Measurements from ENCODE around the gene GADD45B. TPM values are rescaled to one million over a fixed set of nuclear protein-coding genes. Genes with fewer than 3 reads are reported as not detected.

Gene GADD45B
- total and polyA plus RNA-seq, 2 donors (not counting 3 experiments of a cell fraction or from before 2014, with no cell fraction given): 61.3 to 267 TPM

GRCh38 chr19:2441096-2441752 is 34.7 kb upstream of the GADD45B start:
- Histone ChIP-seq H3K27ac (ENCODE audit: insufficient read depth, low read depth, low read length) (no peak overlapping the region), H3K4me2 (ENCODE audit: insufficient read depth, low read length) (no peak overlapping the region), H3K27me3 (ENCODE audit: control insufficient read depth in 2 of 2, insufficient read depth in 2 of 2, low read length in 2 of 2) (no peaks in the 10 kb centered on the region), H3K79me2 (ENCODE audit: control insufficient read depth, insufficient read depth, low read length) (peaks cover 59% of the 10 kb centered on the region), H3K9me3 (replicated peaks; ENCODE audit: control insufficient read depth, insufficient read depth, low read length) (no peaks in the 10 kb centered on the region), H2AFZ (ENCODE audit: low read depth, low read length) (no peak overlapping the region), H3K4me3 (replicated peaks in 1 of 3; ENCODE audit: insufficient read depth in 1 of 3, low read depth in 1 of 3, low read length in 3 of 3) (no peak overlapping the region), H3K36me3 (ENCODE audit: control insufficient read depth in 2 of 2, extremely low read depth in 1 of 2, insufficient read depth in 2 of 2, low read length in 2 of 2) (peaks cover 7 to 26% of the 10 kb centered on the region in 2 experiments), H3K9ac (replicated peaks; ENCODE audit: extremely low read depth, insufficient read depth, low read length) (no peak overlapping the region), H3K4me1 (ENCODE audit: control insufficient read depth, extremely low read depth, insufficient read depth, low read length) (no peaks in the 10 kb centered on the region), H3K9me1 (replicated peaks; ENCODE audit: control insufficient read depth, extremely low read depth, insufficient read depth, low read length) (no peaks in the 10 kb centered on the region), H4K20me1 (replicated peaks; ENCODE audit: control insufficient read depth, extremely low read depth, insufficient read depth, low read length) (no peaks in the 10 kb centered on the region)
- no TSS peak for BruUV-seq (replicated peaks)
- no peak for TF ChIP-seq CTCF (IDR thresholded peaks at IDR 0.05; ENCODE audit: extremely low read depth in 1 of 2, insufficient read depth in 1 of 2, low read depth in 1 of 2, low read length in 2 of 2)
- TF ChIP-seq JUN (IDR thresholded peaks at IDR 0.05; ENCODE audit: borderline replicate concordance, insufficient read depth, insufficient read length, low read depth): no peak
- TF ChIP-seq MYC (IDR thresholded peaks at IDR 0.05; ENCODE audit: low read depth, low read length): no peak
- no peak for TF ChIP-seq GATA2 (IDR thresholded peaks at IDR 0.05; ENCODE audit: insufficient read depth, insufficient read length, low read depth, low read length)
- TF ChIP-seq POLR2AphosphoS5 (IDR thresholded peaks at IDR 0.05; ENCODE audit: insufficient read depth, low read depth, low read length): no peak
- no peak for TF ChIP-seq POLR2A (IDR thresholded peaks at IDR 0.05; ENCODE audit: low read depth, low read length)
- no peak for TF ChIP-seq MAX (IDR thresholded peaks at IDR 0.05; ENCODE audit: insufficient read depth, insufficient read length)
- no peak for TF ChIP-seq EZH2 (IDR thresholded peaks at IDR 0.05; ENCODE audit: borderline replicate concordance, low read depth, low read length, severe bottlenecking)
- no peak for TF ChIP-seq FOS (IDR thresholded peaks at IDR 0.05; ENCODE audit: borderline replicate concordance, insufficient read depth, low read length)
- DNase-seq (ENCODE audit: low read depth, low spot score) (no peak), FAIRE-seq (no peak)
- dilution Hi-C loops (cut with MboI; ENCODE audit: extremely low pct_ligation_motif_present, low sequenced_read_pairs): no loop called here
- intact Hi-C loops (cut with micrococcal nuclease): no loop called here
- ChIA-PET CTCF (interaction anchor here (0.6 to 0.8 kb wide), 2 partner anchors 170 to 602 kb away, joined by 3 to 4 read pairs; no protein-coding TSS in a partner anchor), POLR2A (no interaction called here)

All from endothelial cell of umbilical vein (primary cell).